Melanocyte of skin (primary cell): ENCODE data around the gene LRRTM1. TPM values are rescaled to one million over a fixed set of nuclear protein-coding genes. Genes with fewer than 3 reads are reported as not detected.

Source experiments
- total RNA-seq, 2 donors: library from RNA; depleted of rRNA; stranded (reverse); fragments of >200 nt; gene quantifications; 2 replicates each; pipeline ENCODE4 v1.2.3, GENCODE V29; 2012

LRRTM1 gene, protein sequence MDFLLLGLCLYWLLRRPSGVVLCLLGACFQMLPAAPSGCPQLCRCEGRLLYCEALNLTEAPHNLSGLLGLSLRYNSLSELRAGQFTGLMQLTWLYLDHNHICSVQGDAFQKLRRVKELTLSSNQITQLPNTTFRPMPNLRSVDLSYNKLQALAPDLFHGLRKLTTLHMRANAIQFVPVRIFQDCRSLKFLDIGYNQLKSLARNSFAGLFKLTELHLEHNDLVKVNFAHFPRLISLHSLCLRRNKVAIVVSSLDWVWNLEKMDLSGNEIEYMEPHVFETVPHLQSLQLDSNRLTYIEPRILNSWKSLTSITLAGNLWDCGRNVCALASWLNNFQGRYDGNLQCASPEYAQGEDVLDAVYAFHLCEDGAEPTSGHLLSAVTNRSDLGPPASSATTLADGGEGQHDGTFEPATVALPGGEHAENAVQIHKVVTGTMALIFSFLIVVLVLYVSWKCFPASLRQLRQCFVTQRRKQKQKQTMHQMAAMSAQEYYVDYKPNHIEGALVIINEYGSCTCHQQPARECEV
- total RNA-seq: not detected

DNA sequence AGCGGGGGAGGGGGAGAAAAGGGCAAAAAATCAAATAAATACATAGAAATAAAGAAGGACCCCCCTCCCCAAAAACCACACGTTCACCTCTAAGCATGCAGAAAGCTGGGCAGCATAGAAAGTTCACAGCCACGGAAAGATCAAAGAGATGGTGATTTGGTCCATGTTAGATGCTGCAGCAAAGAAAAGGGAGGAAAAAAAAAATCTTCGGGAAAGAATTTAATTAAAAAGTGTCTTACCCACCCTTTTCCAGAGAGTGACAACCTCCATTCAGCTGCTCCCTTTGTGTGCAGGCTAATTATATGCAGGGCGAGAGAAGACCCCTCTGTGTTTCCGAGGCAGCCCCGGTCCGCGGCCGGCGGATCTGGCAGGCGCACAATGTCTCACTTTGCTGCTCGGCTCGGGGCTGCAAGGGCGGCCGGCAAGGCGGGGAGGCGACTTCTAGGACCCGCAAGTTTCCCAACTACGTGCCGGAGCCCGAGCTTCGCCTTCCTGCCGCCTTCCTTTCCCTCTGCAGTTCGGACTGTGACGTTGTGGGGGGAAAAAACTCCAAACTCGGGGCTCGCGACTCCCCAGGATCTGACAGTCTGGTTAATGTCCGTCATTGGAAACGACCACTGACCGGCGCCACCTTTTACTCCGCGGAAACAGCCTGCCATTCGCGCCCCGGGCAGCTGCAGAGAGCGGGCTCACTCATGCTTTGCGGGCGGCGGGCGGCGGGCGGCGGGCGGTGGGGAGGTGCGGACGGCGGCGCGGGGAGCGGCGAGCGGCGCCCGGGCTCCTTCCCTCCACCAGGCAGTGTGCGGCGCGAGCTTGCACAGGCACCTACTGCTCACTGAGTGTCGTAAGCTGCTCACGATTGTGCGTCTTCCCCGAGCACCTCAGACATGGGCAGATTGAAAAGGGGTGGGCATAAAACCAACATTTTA is at the start of gene LRRTM1:
Gene LRRTM1 (minus strand): TSS at position 844 of the 929 bp plus-strand sequence. CDS start 933 bp downstream, outside the sequence.

